Body of pancreas (tissue), 4 donors: ENCODE measurements around the gene FOXA3. TPM values are rescaled to one million over a fixed set of nuclear protein-coding genes. Genes with fewer than 3 reads are reported as not detected.

Experiments used
- ATAC-seq: fragments of 150-250 bp; one replicate; pipeline ENCODE4 v1.9.1; 2016
- DNase-seq, 4 donors: peaks; one replicate each; pipeline ENCODE4 v3.0.0-alpha.2; 2019
- H3K27ac ChIP-seq, 4 donors: fragments of 200-600 bp; sonication (generic); 1 replicate in 3 of 4; 2 replicates in 1 of 4; pipeline versions ENCODE4 v1.5.1 to v1.6.1; 2016 to 2019; ENCODE audit warnings: mild to moderate bottlenecking in 1 of 4, mixed read lengths in 1 of 4, moderate library complexity in 1 of 4
- H3K27me3 ChIP-seq, 2 donors: fragments of 200-600 bp; sonication (generic); one replicate each; pipeline ENCODE4 v1.6.0; 2016; ENCODE audit warnings: mild to moderate bottlenecking in 1 of 2
- H3K36me3 ChIP-seq, 2 donors: fragments of 200-600 bp; sonication (generic); replicated peaks in 1 of 2; 2 replicates each; pipeline ENCODE4 v1.5.1; 2016; ENCODE audit warnings: low read depth in 2 of 2; ENCODE audit not compliant: insufficient read depth in 1 of 2
- H3K4me1 ChIP-seq: fragments of 200-600 bp; sonication (generic); one replicate; pipeline ENCODE4 v1.6.0; 2016
- H3K4me3 ChIP-seq, 2 donors: fragments of 200-600 bp; sonication (generic); 1 replicate in 1 of 2; 2 replicates in 1 of 2; pipeline ENCODE4 v1.5.1; 2016 to 2019
- H3K9me3 ChIP-seq, 3 donors: fragments of 200-600 bp; sonication (generic); 1 replicate in 2 of 3; 2 replicates in 1 of 3; pipeline ENCODE4 v1.5.1; 2016
- POLR2A ChIP-seq, 3 donors: fragments of 450-650 bp; IDR thresholded peaks; one replicate each; pipeline ENCODE4 v1.6.1; 2016; ENCODE audit warnings: antibody characterized with exemption in 3 of 3, mild to moderate bottlenecking in 2 of 3
- WGBS, 2 donors: methylation state at CpG; one replicate each; pipeline ENCODE4 v1.1.5; 2017; 5-methylcytosine and 5-hydroxymethylcytosine counted together
- intact Hi-C: fragments of 100-400 bp; cut with DNase I; formaldehyde crosslinking; loops from one replicate; pipeline ENCODE4 v1.15.1; 2023
- total RNA-seq, 2 donors: library from RNA; depleted of rRNA; stranded (reverse); fragments of >200 nt; gene quantifications; one replicate each; pipeline ENCODE4 v1.1.0, GENCODE V29; 2016
- TF ChIP-seq, protein P1 (sequence below), 7 experiments: fragments of 450-650 bp in 4 of 7; fragments of 200-600 bp in 3 of 7; sonication (generic) in 3 of 7; IDR thresholded peaks; one replicate each; pipeline ENCODE4 v1.5.1; 2016 to 2019; ENCODE audit warnings: antibody characterized with exemption in 7 of 7

Gene FOXA3
- total RNA-seq, result 10 to 100 TPM in 1 of 2 donors, 1 to 10 TPM in 1; 3.0 to 16.3 TPM

DNA sequence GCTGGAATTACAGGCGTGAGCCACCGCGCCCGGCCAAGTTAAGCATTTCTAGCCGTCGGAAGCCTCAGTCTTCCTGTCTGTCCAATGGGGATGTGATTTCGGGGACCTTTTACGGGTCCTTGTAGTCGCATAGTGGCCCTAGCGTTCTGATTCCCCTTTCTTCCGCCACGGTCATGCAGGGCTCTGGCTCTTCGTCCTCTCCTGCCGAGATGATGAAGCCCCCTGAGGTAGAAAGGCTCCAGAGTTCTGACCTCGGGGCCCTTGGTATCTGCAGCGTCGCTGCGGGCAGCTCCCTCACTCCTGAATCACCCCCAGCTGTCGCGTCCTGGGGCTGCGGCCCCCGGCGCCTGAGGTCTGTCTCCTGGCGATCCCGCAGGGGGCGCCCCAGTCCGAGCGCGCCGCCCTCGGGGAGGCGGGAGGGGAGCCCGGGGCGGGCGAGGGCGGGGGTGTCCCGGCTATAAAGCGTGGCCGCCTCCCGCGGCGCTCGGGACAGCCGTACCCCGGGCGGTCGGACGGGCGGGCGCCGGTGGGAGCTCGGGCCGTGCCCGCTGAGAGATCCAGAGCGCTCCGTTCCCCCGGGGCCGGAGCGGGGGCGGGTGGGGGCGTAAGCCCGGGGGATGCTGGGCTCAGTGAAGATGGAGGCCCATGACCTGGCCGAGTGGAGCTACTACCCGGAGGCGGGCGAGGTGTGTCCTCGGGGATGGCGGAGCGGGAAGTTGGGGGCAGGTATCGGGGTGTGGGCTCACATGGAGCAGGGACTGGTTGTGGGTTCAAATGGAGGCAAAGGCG, at the start of gene FOXA3:
Gene FOXA3 (plus strand): TSS at position 487 of the 789 bp plus-strand sequence. CDS start 131 bp downstream, at position 618.
- peak within 1 kb of the TSS; percentile 62 to 89 (median 78) for H3K27ac ChIP-seq
- intact Hi-C loops, result no loop called here

DNA sequence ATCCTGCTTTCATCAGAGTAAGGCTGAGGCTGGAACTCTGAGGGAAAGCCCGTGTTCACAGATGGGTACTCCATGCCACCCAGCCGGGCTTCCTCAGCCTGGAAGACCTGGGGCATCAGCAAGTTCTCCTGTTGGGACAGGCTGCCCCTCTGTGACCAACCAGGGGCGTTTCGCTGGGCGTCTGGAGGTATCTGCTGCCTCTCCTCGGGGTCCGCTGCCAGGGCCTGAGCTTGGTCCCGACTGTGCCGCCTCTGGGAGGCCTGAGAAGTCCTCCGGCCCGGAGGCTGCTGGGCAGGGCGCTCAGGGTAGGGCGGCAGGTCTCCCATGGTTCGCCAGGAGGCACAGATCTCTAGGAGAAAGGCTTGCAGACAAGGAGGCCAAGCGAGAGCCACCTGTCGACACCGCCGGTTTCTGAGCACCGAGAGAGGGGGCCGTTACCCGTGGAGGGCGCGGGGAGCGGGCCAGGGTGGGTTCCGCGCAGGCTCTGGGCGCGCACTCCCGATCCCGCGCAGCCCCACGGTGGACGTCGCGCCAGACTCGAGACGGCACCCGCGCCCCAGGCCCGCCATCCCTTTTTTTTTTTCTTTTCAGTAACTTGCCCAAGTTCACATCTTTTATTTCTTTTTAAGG, 49.2 kb upstream of the FOXA3 start, which contains the start of gene RSPH6A:
Gene RSPH6A (minus strand): TSS at position 458 of the 630 bp plus-strand sequence. CDS start 132 bp downstream, at position 326.
- TF ChIP-seq, protein P1, sequence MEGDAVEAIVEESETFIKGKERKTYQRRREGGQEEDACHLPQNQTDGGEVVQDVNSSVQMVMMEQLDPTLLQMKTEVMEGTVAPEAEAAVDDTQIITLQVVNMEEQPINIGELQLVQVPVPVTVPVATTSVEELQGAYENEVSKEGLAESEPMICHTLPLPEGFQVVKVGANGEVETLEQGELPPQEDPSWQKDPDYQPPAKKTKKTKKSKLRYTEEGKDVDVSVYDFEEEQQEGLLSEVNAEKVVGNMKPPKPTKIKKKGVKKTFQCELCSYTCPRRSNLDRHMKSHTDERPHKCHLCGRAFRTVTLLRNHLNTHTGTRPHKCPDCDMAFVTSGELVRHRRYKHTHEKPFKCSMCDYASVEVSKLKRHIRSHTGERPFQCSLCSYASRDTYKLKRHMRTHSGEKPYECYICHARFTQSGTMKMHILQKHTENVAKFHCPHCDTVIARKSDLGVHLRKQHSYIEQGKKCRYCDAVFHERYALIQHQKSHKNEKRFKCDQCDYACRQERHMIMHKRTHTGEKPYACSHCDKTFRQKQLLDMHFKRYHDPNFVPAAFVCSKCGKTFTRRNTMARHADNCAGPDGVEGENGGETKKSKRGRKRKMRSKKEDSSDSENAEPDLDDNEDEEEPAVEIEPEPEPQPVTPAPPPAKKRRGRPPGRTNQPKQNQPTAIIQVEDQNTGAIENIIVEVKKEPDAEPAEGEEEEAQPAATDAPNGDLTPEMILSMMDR (IDR thresholded peaks at IDR 0.05), result no peak
- no peak for TF ChIP-seq POLR2A (IDR thresholded peaks at IDR 0.05)
- H3K9me3 ChIP-seq, result no peaks in the 10 kb centered on the region
- DNase-seq, result no peak
- no peaks in the 10 kb centered on the region for H3K36me3 ChIP-seq
- no peak within 1 kb of the TSS for H3K27ac ChIP-seq
- peaks cover 6% of the 10 kb centered on the region for H3K4me1 ChIP-seq
- intact Hi-C loops, result loop anchor here (5.0 kb wide), 1 partner anchor 192 kb away; no protein-coding TSS in a partner anchor
- ATAC-seq, result no peak
- no peak within 1 kb of the TSS for H3K4me3 ChIP-seq
- 65 to 72% methylated on average over 25 to 32 of the region's 40 CpGs for WGBS, 2 donors
- H3K27me3 ChIP-seq, result no peaks in the 10 kb centered on the region

More for the DNA sequence above, at the start of gene FOXA3:
- no peaks in the 10 kb centered on the region for H3K27me3 ChIP-seq
- WGBS, 2 donors, result 5 to 9% methylated on average over 16 to 40 of the region's 71 CpGs
- H3K9me3 ChIP-seq, result no peaks in the 10 kb centered on the region
- ATAC-seq (peak; percentile 76), DNase-seq (peak; percentile 75 to 83 (median 82))
- TF ChIP-seq, protein P1 (IDR thresholded peaks at IDR 0.05), result peak; percentile 78 to 98 (median 90)
- peak; percentile 70 to 84 (median 81) for TF ChIP-seq POLR2A (IDR thresholded peaks at IDR 0.05)
- peaks cover 53% of the 10 kb centered on the region for H3K4me1 ChIP-seq
- no peaks in the 10 kb centered on the region for H3K36me3 ChIP-seq
- H3K4me3 ChIP-seq, result peak within 1 kb of the TSS; percentile 46 to 58

DNA sequence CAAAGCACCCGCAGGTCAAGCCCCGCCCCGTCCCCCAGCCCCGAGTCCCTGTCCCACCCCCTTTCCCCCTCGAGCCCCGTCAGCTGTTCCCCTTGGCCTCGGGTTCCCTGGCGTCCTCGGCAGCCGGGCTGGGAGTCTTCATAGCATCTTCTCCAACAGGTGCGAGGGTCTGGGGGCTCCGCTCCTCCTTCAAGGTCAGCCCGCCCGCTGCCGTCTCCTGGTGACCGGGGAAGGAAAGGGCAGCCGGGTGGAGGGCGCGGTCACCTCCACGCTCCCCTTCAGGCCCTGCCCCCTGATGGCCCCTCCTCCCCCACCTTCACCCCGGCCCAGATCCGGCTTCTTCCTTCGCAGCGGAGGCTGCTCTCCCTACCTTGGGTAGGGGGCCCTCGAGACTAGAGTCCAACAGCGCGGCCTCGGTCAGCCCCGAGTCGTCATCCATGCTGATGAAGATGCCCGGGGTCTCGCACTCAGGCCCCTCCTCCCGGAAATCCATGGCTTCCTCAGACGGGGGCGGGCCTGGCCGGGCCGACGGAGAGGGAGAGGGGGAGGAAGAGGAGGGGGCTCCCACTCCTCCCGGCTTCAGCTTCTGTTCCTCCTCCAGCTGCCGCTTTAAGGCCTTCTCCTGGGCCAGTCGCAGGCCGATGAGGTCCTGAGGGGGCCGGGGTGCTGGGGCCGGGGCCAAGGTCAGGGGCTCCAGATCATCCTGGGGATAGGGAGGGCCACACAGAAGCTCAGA, 48.5 kb upstream of the FOXA3 start:
- peaks cover 6% of the 10 kb centered on the region for H3K4me1 ChIP-seq
- H3K27me3 ChIP-seq, result no peaks in the 10 kb centered on the region
- TF ChIP-seq, protein P1 (IDR thresholded peaks at IDR 0.05), result no peak
- no peak for TF ChIP-seq POLR2A (IDR thresholded peaks at IDR 0.05)
- intact Hi-C loops, result loop anchor here (5.0 kb wide), 1 partner anchor 192 kb away; no protein-coding TSS in a partner anchor
- no peak overlapping the region for H3K4me3 ChIP-seq
- no peak for DNase-seq
- no peak overlapping the region for H3K27ac ChIP-seq
- no peaks in the 10 kb centered on the region for H3K36me3 ChIP-seq
- no peaks in the 10 kb centered on the region for H3K9me3 ChIP-seq
- WGBS, 2 donors, result 50 to 58% methylated on average over 21 to 31 of the region's 44 CpGs
- no peak for ATAC-seq

DNA sequence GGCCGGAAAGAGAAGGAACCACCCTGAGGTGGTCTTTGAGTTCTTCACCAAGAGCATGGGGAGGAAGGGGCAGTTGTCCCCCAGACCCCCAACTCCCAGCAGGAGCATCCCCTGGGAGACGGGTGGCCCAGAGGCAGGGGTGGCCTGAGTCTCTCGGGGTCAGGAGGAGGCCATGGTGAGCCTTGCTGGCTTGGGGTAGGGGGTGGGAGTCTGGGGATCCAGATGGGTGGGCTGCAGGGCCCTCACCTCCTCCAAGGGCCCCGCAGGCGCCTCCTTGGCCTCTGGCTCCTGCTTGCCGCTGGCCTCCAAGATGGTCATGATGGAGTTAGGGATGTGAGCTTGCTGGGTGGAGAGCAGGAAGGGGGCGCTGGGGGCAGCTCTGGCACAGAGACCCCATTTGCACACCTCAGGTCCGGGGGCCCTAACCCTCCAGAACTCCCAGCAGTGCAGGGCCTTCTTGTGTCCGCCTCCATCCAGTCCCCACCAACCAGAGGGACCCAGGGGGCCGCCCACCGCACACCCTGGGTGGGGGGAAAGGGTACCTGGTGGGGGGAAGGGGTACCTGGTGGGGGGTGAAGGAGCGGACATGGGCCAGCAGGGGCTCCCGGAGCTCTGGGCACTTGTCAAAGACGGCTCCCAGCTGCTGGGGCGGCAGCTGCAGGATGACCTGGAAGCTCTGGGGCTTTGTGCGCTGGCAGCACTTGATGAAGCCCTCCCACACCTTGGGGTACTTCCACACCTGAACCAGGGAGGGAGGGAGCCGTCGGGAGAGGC, 47.7 kb upstream of the FOXA3 start:
- Histone ChIP-seq H3K27ac (no peak overlapping the region), H3K4me3 (no peak overlapping the region), H3K36me3 (no peaks in the 10 kb centered on the region), H3K4me1 (peaks cover 6% of the 10 kb centered on the region), H3K9me3 (no peaks in the 10 kb centered on the region), H3K27me3 (no peaks in the 10 kb centered on the region)
- 40 to 64% methylated on average over 1 to 17 of the region's 18 CpGs for WGBS, 2 donors
- intact Hi-C loops, result loop anchor here (5.0 kb wide), 1 partner anchor 191 kb away; no protein-coding TSS in a partner anchor
- no peak for DNase-seq
- no peak for TF ChIP-seq POLR2A (IDR thresholded peaks at IDR 0.05)
- TF ChIP-seq, protein P1 (IDR thresholded peaks at IDR 0.05), result no peak
- ATAC-seq, result no peak
